Suprapubic skin (tissue), 4 donors: ENCODE results near the gene CREB5. TPM values are rescaled to one million over a fixed set of nuclear protein-coding genes. Genes with fewer than 3 reads are reported as not detected.

ENCODE experiments used
- DNase-seq, 2 donors: peaks; one replicate each; pipeline ENCODE4 v3.0.0-alpha.2; 2019; ENCODE audit warnings: low spot score in 2 of 2
- H3K27ac ChIP-seq: fragments of 200-600 bp; sonication (generic); one replicate; pipeline ENCODE4 v1.5.1; 2019
- H3K27me3 ChIP-seq: fragments of 200-600 bp; sonication (generic); one replicate; pipeline ENCODE4 v1.5.1; 2019
- H3K36me3 ChIP-seq: fragments of 200-600 bp; sonication (generic); one replicate; pipeline ENCODE4 v1.5.1; 2019
- H3K4me1 ChIP-seq: fragments of 200-600 bp; sonication (generic); one replicate; pipeline ENCODE4 v1.5.1; 2019
- H3K4me3 ChIP-seq: fragments of 200-600 bp; sonication (generic); one replicate; pipeline ENCODE4 v1.5.1; 2019; ENCODE audit warnings: mild to moderate bottlenecking
- H3K9me3 ChIP-seq: fragments of 200-600 bp; sonication (generic); one replicate; pipeline ENCODE4 v1.5.1; 2019
- CTCF ChIP-seq, 2 donors: fragments of 200-600 bp in 1 of 2; fragments of 450-650 bp in 1 of 2; sonication (generic) in 1 of 2; IDR thresholded peaks; one replicate each; pipeline ENCODE4 v1.5.1; 2016 to 2019; ENCODE audit warnings: antibody characterized with exemption in 2 of 2, mild to moderate bottlenecking in 1 of 2, moderate library complexity in 1 of 2
- EP300 ChIP-seq: sonication (generic); formaldehyde crosslinking; IDR thresholded peaks from one replicate; pipeline ENCODE4 v1.6.1; 2017; ENCODE audit warnings: antibody characterized with exemption
- POLR2A ChIP-seq, 2 donors: fragments of 450-650 bp; IDR thresholded peaks; one replicate each; pipeline ENCODE4 v1.6.1; 2017; ENCODE audit warnings: antibody characterized with exemption in 2 of 2, mild to moderate bottlenecking in 2 of 2, moderate library complexity in 2 of 2
- POLR2AphosphoS5 ChIP-seq, 3 donors: sonication (generic); formaldehyde crosslinking; IDR thresholded peaks; one replicate each; pipeline ENCODE4 v1.6.1; 2017; ENCODE audit warnings: antibody characterized with exemption in 3 of 3
- WGBS: methylation state at CpG from one replicate; pipeline ENCODE4 v1.1.5; 2018; 5-methylcytosine and 5-hydroxymethylcytosine counted together
- total RNA-seq, 4 donors: library from RNA; depleted of rRNA; stranded (reverse); fragments of >200 nt; gene quantifications; one replicate each; pipeline ENCODE4 v1.1.0, GENCODE V29; 2016

The CREB5 gene
- total RNA-seq, 4 donors from 2014 or later: 6.2 to 12.1 (median 10.0) TPM

- H3K27ac ChIP-seq: peak overlapping the region; percentile 20
- WGBS: 67% methylated on average over 4 of the region's 4 CpGs
- H3K36me3 ChIP-seq: no peaks in the 10 kb centered on the region
- no peaks in the 10 kb centered on the region for H3K9me3 ChIP-seq
- H3K4me3 ChIP-seq: peak overlapping the region; percentile 51
- TF ChIP-seq POLR2AphosphoS5 (IDR thresholded peaks at IDR 0.05): no peak
- TF ChIP-seq CTCF (IDR thresholded peaks at IDR 0.05): no peak
- TF ChIP-seq POLR2A (IDR thresholded peaks at IDR 0.05): no peak
- TF ChIP-seq EP300: no peak
- no peak for DNase-seq
- peaks cover 37% of the 10 kb centered on the region for H3K4me1 ChIP-seq
- no peaks in the 10 kb centered on the region for H3K27me3 ChIP-seq
Observed at GRCh38 chr7:28687537-28687936, 275.2 kb downstream of the CREB5 start.

GRCh38 chr7:28688174-28688573, 275.9 kb downstream of the CREB5 start:
- DNase-seq: no peak
- Histone ChIP-seq H3K27ac (no peak overlapping the region), H3K36me3 (no peaks in the 10 kb centered on the region), H3K4me1 (peaks cover 37% of the 10 kb centered on the region), H3K4me3 (no peak overlapping the region), H3K9me3 (no peaks in the 10 kb centered on the region), H3K27me3 (no peaks in the 10 kb centered on the region)
- 71% methylated on average over 2 of the region's 2 CpGs for whole genome bisulfite sequencing
- TF ChIP-seq EP300: no peak
- no peak for TF ChIP-seq POLR2AphosphoS5 (IDR thresholded peaks at IDR 0.05)
- TF ChIP-seq CTCF (IDR thresholded peaks at IDR 0.05): no peak
- no peak for TF ChIP-seq POLR2A (IDR thresholded peaks at IDR 0.05)

- H3K36me3 ChIP-seq: no peaks in the 10 kb centered on the region
- H3K27me3 ChIP-seq: no peaks in the 10 kb centered on the region
- TF ChIP-seq POLR2A (IDR thresholded peaks at IDR 0.05) (no peak), POLR2AphosphoS5 (IDR thresholded peaks at IDR 0.05) (no peak), CTCF (IDR thresholded peaks at IDR 0.05) (no peak), EP300 (no peak)
- 70% methylated on average over 5 of the region's 5 CpGs for WGBS
- H3K4me1 ChIP-seq: peaks cover 37% of the 10 kb centered on the region
- H3K4me3 ChIP-seq: no peak overlapping the region
- H3K9me3 ChIP-seq: no peaks in the 10 kb centered on the region
- no peak for DNase-seq
- H3K27ac ChIP-seq: no peak overlapping the region
Observed at GRCh38 chr7:28688651-28689050, 276.3 kb downstream of the CREB5 start.

- H3K27me3 ChIP-seq: no peaks in the 10 kb centered on the region
- no peak for TF ChIP-seq POLR2A (IDR thresholded peaks at IDR 0.05)
- TF ChIP-seq CTCF (IDR thresholded peaks at IDR 0.05): no peak
- TF ChIP-seq EP300: no peak
- TF ChIP-seq POLR2AphosphoS5 (IDR thresholded peaks at IDR 0.05): no peak
- WGBS: 71% methylated on average over 5 of the region's 5 CpGs
- no peak overlapping the region for H3K27ac ChIP-seq
- no peak for DNase-seq
- H3K9me3 ChIP-seq: no peaks in the 10 kb centered on the region
- peaks cover 13% of the 10 kb centered on the region for H3K4me1 ChIP-seq
- H3K4me3 ChIP-seq: no peak overlapping the region
- H3K36me3 ChIP-seq: no peaks in the 10 kb centered on the region
Observed at GRCh38 chr7:28695300-28696295, 283.3 kb downstream of the CREB5 start.

GRCh38 chr7:28697913-28698563, 285.7 kb downstream of the CREB5 start:
- DNase-seq: no peak
- Histone ChIP-seq H3K4me1 (peaks cover 19% of the 10 kb centered on the region), H3K27me3 (no peaks in the 10 kb centered on the region), H3K4me3 (no peak overlapping the region), H3K36me3 (no peaks in the 10 kb centered on the region), H3K9me3 (no peaks in the 10 kb centered on the region), H3K27ac (no peak overlapping the region)
- TF ChIP-seq POLR2AphosphoS5 (IDR thresholded peaks at IDR 0.05): no peak
- TF ChIP-seq CTCF (IDR thresholded peaks at IDR 0.05): no peak
- no peak for TF ChIP-seq EP300
- TF ChIP-seq POLR2A (IDR thresholded peaks at IDR 0.05): no peak
- 59% methylated on average over 6 of the region's 6 CpGs for WGBS
